GM12878 (cell line): ENCODE results near the gene NAALADL2. TPM values are rescaled to one million over a fixed set of nuclear protein-coding genes. Genes with fewer than 3 reads are reported as not detected.

Experiments
- ATAC-seq: fragments of 200-7000 bp; cut with Tn5 transposase; 3 replicates; pipeline ENCODE4 v1.9.1; 2020; ENCODE audit warnings: mild to moderate bottlenecking, moderate library complexity
- BruUV-seq: library from RNA; stranded (reverse); fragments of 400-500 nt; replicated peaks from 2 replicates; lab custom pipeline; 2021; lab: Mats Ljungman, UMichigan
- CTCF ChIA-PET: fragments of 300-600 bp; sonication (Branson Sonifier 250); formaldehyde crosslinking; extraction: SDS; loops from one replicate; lab custom pipeline; 2021; ENCODE audit warnings: inconsistent platforms; lab: Yijun Ruan, JAX
- POLR2A ChIA-PET: fragments of 350-600 bp; formaldehyde crosslinking; extraction: SDS; loops from one replicate; lab custom pipeline; 2021; ENCODE audit warnings: inconsistent platforms; lab: Charles Lee
- RAD21 ChIA-PET: fragments of 300-600 bp; sonication (Branson Sonifier 250); formaldehyde crosslinking; loops from one replicate; lab custom pipeline; 2023; ENCODE audit warnings: antibody characterized with exemption; ENCODE audit not compliant: unreplicated experiment; lab: Charles Lee
- SMC1A ChIA-PET: fragments of 300-600 bp; sonication (Branson Sonifier 250); formaldehyde crosslinking; loops from one replicate; lab custom pipeline; 2023; ENCODE audit not compliant: unreplicated experiment, uncharacterized antibody; lab: Charles Lee
- DNase-seq: peaks from one replicate; pipeline ENCODE4 v3.0.0-alpha.2; 2011; ENCODE audit warnings: low read depth, low spot score
- FAIRE-seq: peaks from 3 replicates; lab custom pipeline; 2011; peaks lifted over from hg19 to GRCh38; lab: Jason Lieb, UNC
- H2AFZ ChIP-seq: 2 replicates; pipeline ENCODE4 v1.6.0; 2011; ENCODE audit warnings: low read depth, low read length, control low read depth; ENCODE audit not compliant: control insufficient read depth
- H3K27ac ChIP-seq: 2 replicates; pipeline ENCODE4 v1.5.1; 2011; ENCODE audit warnings: control low read depth; ENCODE audit not compliant: control insufficient read depth, insufficient read depth
- H3K27me3 ChIP-seq, 2 experiments: replicated peaks in 1 of 2; 2 replicates each; pipeline versions ENCODE4 v1.6.0 to v1.6.1; 2011; ENCODE audit warnings: low read length in 1 of 2; ENCODE audit not compliant: control insufficient read depth in 2 of 2, insufficient read depth in 2 of 2
- H3K36me3 ChIP-seq, 2 experiments: 2 replicates each; pipeline ENCODE4 v1.5.1; 2011; ENCODE audit warnings: low read length in 1 of 2; ENCODE audit not compliant: control insufficient read depth in 2 of 2, insufficient read depth in 2 of 2
- H3K4me1 ChIP-seq: 2 replicates; pipeline ENCODE4 v1.6.1; 2011; ENCODE audit warnings: mild to moderate bottlenecking, low read length, moderate library complexity, mixed read lengths; ENCODE audit not compliant: control insufficient read depth, insufficient read depth
- H3K4me2 ChIP-seq: 2 replicates; pipeline ENCODE4 v1.6.0; 2011; ENCODE audit warnings: control low read depth; ENCODE audit not compliant: control insufficient read depth, insufficient read depth
- H3K4me3 ChIP-seq: fragments of 200-600 bp; sonication (generic); 2 replicates; pipeline ENCODE4 v1.5.1; 2016
- H3K79me2 ChIP-seq: 2 replicates; pipeline ENCODE4 v1.6.0; 2011; ENCODE audit warnings: low read length; ENCODE audit not compliant: control insufficient read depth, insufficient read depth
- H3K9ac ChIP-seq: 2 replicates; pipeline ENCODE4 v1.8.0; 2011; ENCODE audit warnings: low read length, control low read depth, mixed read lengths; ENCODE audit not compliant: control insufficient read depth, insufficient read depth
- H3K9me3 ChIP-seq: replicated peaks from 3 replicates; pipeline ENCODE4 v1.5.1; 2011; ENCODE audit warnings: mild to moderate bottlenecking, low read length; ENCODE audit not compliant: control insufficient read depth, insufficient read depth
- H4K20me1 ChIP-seq: 2 replicates; pipeline ENCODE4 v1.6.0; 2011; ENCODE audit not compliant: control insufficient read depth, insufficient read depth
- BCL11A ChIP-seq: IDR thresholded peaks from 2 replicates; pipeline ENCODE4 v1.6.1; 2011; ENCODE audit warnings: low read depth, low read length
- POLR2AphosphoS5 ChIP-seq: IDR thresholded peaks from 2 replicates; pipeline ENCODE4 v1.6.1; 2011; ENCODE audit warnings: mild to moderate bottlenecking, low read length, inconsistent platforms
- POU2F2 ChIP-seq: IDR thresholded peaks from 3 replicates; pipeline ENCODE4 v1.6.1; 2011; ENCODE audit warnings: low read depth, mild to moderate bottlenecking, low read length, borderline replicate concordance
- SPI1 ChIP-seq: IDR thresholded peaks from 2 replicates; pipeline ENCODE4 v1.6.1; 2011; ENCODE audit warnings: low read depth, mild to moderate bottlenecking, low read length, moderate library complexity, borderline replicate concordance; ENCODE audit not compliant: insufficient read depth
- ZZZ3 ChIP-seq: IDR thresholded peaks from 2 replicates; pipeline ENCODE4 v1.6.1; 2011; ENCODE audit warnings: low read depth; ENCODE audit not compliant: control insufficient read depth, insufficient read length
- WGBS: methylation state at CpG from one replicate; pipeline ENCODE4 v1.1.6; 2016; ENCODE audit warnings: low lambda C conversion rate; ENCODE audit not compliant: insufficient replicate concordance, insufficient coverage; ENCODE audit errors: missing lambda C conversion rate; 5-methylcytosine and 5-hydroxymethylcytosine counted together
- in situ Hi-C: fragments of 300-500 bp; cut with MboI; formaldehyde crosslinking; loops from 9 replicates; pipeline ENCODE4 v1.14.3; 2018; ENCODE audit warnings: mixed read lengths
- intact Hi-C: fragments of 100-400 bp; cut with micrococcal nuclease; formaldehyde crosslinking; loops from one replicate; pipeline ENCODE4 v1.14.2; 2022; ENCODE audit not compliant: unreplicated experiment
- polyA plus RNA-seq, 11 experiments: library from polyadenylated mRNA; depleted of rRNA in 4 of 11; unstranded in 6 of 11; stranded (reverse) in 5 of 11; fragments of >200 nt; fragmentation: Nextera tagmentation in 4 of 11; fragmentation: Illumina TruSeq in 1 of 11; extraction: Ambion mirVana in 4 of 11; extraction: Trizol in 1 of 11; gene quantifications; 1 replicate in 1 of 11; 2 replicates in 10 of 11; pipeline versions ENCODE4 v1.2.1 to v1.2.3, GENCODE V29; 2011 to 2016; ENCODE audit warnings: inconsistent platforms in 2 of 11, missing spikeins in 2 of 11, low read depth in 1 of 11
- total RNA-seq, 4 experiments: library from RNA; depleted of rRNA in 3 of 4; stranded (reverse); fragments of >200 nt in 3 of 4; fragmentation: Illumina TruSeq in 1 of 4; extraction: Trizol in 1 of 4; gene quantifications; 2 replicates each; pipeline versions ENCODE4 v1.2.1 to v1.2.3, GENCODE V29; 2013 to 2021
- TF ChIP-seq, protein P1 (sequence below): fragments of 450-650 bp; IDR thresholded peaks from 2 replicates; pipeline ENCODE4 v1.6.1; 2017; ENCODE audit warnings: borderline replicate concordance

The NAALADL2 gene
- total and polyA plus RNA-seq, 10 of the 15 experiments (the other 5 are each of a cell fraction or from before 2014, with no cell fraction given) = 0.06 to 10.8 (median 0.46) TPM

- TF ChIP-seq ZZZ3 = no peak
- TF ChIP-seq POLR2AphosphoS5 = no peak
- TF ChIP-seq, protein P1, sequence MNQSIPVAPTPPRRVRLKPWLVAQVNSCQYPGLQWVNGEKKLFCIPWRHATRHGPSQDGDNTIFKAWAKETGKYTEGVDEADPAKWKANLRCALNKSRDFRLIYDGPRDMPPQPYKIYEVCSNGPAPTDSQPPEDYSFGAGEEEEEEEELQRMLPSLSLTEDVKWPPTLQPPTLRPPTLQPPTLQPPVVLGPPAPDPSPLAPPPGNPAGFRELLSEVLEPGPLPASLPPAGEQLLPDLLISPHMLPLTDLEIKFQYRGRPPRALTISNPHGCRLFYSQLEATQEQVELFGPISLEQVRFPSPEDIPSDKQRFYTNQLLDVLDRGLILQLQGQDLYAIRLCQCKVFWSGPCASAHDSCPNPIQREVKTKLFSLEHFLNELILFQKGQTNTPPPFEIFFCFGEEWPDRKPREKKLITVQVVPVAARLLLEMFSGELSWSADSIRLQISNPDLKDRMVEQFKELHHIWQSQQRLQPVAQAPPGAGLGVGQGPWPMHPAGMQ = no peak
- no peak for TF ChIP-seq BCL11A
Measured at GRCh38 chr3:175029828-175030227, 170.7 kb downstream of the NAALADL2 start (continued).

DNA sequence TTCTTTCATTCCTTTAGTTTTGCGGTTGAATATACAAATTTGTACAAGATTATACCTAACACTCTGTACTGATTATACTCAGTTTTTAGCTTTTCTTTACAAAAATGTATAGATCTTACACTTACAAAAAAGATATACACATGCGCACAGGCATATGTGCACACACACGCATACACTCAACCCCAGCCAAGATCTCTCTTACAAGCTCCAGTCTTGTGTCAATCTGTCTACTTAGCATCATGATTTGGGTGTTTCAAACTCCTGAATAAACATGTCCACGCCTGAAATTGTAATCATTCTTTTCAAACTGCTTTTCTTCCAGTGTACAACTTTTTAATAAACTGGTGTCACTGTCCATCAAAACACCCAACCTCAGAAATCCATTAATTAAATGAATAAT is 180.7 kb downstream of the NAALADL2 start:
- intact Hi-C loops (no loop called here), in situ Hi-C loops (no loop called here)
- DNase-seq = no peak
- Histone ChIP-seq H3K79me2 (no peaks in the 10 kb centered on the region), H2AFZ (no peak overlapping the region), H3K27me3 (no peaks in the 10 kb centered on the region), H3K4me2 (no peak overlapping the region), H3K4me1 (no peaks in the 10 kb centered on the region), H4K20me1 (no peaks in the 10 kb centered on the region), H3K27ac (no peak overlapping the region)
- WGBS = 56% methylated on average over 4 of the region's 4 CpGs
- POLR2A ChIA-PET = no interaction called here
- no TSS peak for BruUV-seq
- RAD21 ChIA-PET = no interaction called here
- SMC1A ChIA-PET = interaction anchor here (1.9 kb wide), 1 partner anchor 10 kb away, joined by 5 read pairs; no protein-coding TSS in a partner anchor
- no peak for FAIRE-seq
- CTCF ChIA-PET = no interaction called here
- no peak for TF ChIP-seq SPI1
- TF ChIP-seq POU2F2 = no peak
- TF ChIP-seq, all 136 proteins: peak for 0
- no peak for ATAC-seq
- H3K36me3 ChIP-seq = no peaks in the 10 kb centered on the region
- no peaks in the 10 kb centered on the region for H3K9me3 ChIP-seq
- H3K4me3 ChIP-seq = no peak overlapping the region
- H3K9ac ChIP-seq = no peak overlapping the region
